B cell (primary cell): ENCODE data around the gene NOSTRIN. TPM values are rescaled to one million over a fixed set of nuclear protein-coding genes. Genes with fewer than 3 reads are reported as not detected.
"Not testable (repeated sequence)": the region's sequence is repeated elsewhere in the genome, so short reads cannot be mapped to it uniquely, and the experiment has no call there.

ENCODE experiments used
- ATAC-seq: fragments of 200-7000 bp; cut with Tn5 transposase; one replicate; pipeline ENCODE4 v1.10.0; 2021; ENCODE audit warnings: low read depth, mild to moderate bottlenecking, moderate number of reproducible peaks, moderate library complexity
- CTCF ChIA-PET: fragments of 350-600 bp; sonication (Branson Sonifier 250); formaldehyde crosslinking; loops from one replicate; lab custom pipeline; 2021; ENCODE audit warnings: antibody characterized with exemption, inconsistent platforms; lab: Charles Lee
- POLR2A ChIA-PET: fragments of 350-600 bp; sonication (Branson Sonifier 250); formaldehyde crosslinking; loops from one replicate; lab custom pipeline; 2021; ENCODE audit warnings: antibody characterized with exemption; lab: Charles Lee
- DNase-seq: peaks from one replicate; pipeline ENCODE4 v3.0.0; 2013
- H2AFZ ChIP-seq: 2 replicates; pipeline ENCODE4 v1.6.1; 2012; ENCODE audit warnings: mild to moderate bottlenecking, low read depth, low read length; ENCODE audit not compliant: insufficient read depth, poor library complexity, severe bottlenecking
- H3K27ac ChIP-seq, 2 donors: 1 replicate in 1 of 2; 2 replicates in 1 of 2; pipeline ENCODE4 v1.5.1; 2012 to 2013; ENCODE audit warnings: low read length in 2 of 2, mild to moderate bottlenecking in 2 of 2, moderate library complexity in 1 of 2
- H3K27me3 ChIP-seq, 4 experiments: fragments of 200-600 bp in 1 of 4; sonication (generic) in 1 of 4; replicated peaks in 1 of 4; 1 replicate in 2 of 4; 2 replicates in 2 of 4; pipeline versions ENCODE4 v1.6.1 to v1.7.0; 2013 to 2016; ENCODE audit warnings: low read length in 3 of 4, mild to moderate bottlenecking in 2 of 4, mixed read lengths in 1 of 4, moderate library complexity in 1 of 4; ENCODE audit not compliant: insufficient read depth in 4 of 4, control insufficient read depth in 3 of 4; ENCODE audit errors: control extremely low read depth in 1 of 4
- H3K36me3 ChIP-seq, 2 experiments: replicated peaks in 1 of 2; 1 replicate in 1 of 2; 2 replicates in 1 of 2; pipeline versions ENCODE4 v1.6.1 to v1.7.1; 2013; ENCODE audit warnings: low read length in 1 of 2; ENCODE audit not compliant: insufficient read depth in 2 of 2, control insufficient read depth in 1 of 2; ENCODE audit errors: control extremely low read depth in 1 of 2, extremely low read depth in 1 of 2
- H3K4me1 ChIP-seq, 2 donors: fragments of 200-600 bp in 1 of 2; sonication (generic) in 1 of 2; 1 replicate in 1 of 2; 2 replicates in 1 of 2; pipeline versions ENCODE4 v1.5.1 to v1.6.1; 2013 to 2017; ENCODE audit warnings: low read length in 2 of 2; ENCODE audit not compliant: control insufficient read depth in 2 of 2, insufficient read depth in 2 of 2
- H3K4me2 ChIP-seq: replicated peaks from 2 replicates; pipeline ENCODE3; 2012; ENCODE audit warnings: mild to moderate bottlenecking, low read depth, low read length; ENCODE audit not compliant: poor library complexity, severe bottlenecking
- H3K4me3 ChIP-seq, 5 experiments: fragments of 200-600 bp in 1 of 5; sonication (generic) in 1 of 5; 1 replicate in 3 of 5; 2 replicates in 2 of 5; pipeline versions ENCODE4 v1.5.1 to v1.7.0; 2011 to 2016; ENCODE audit warnings: low read length in 4 of 5, mild to moderate bottlenecking in 4 of 5, low read depth in 2 of 5, control low read depth in 1 of 5, moderate library complexity in 1 of 5; ENCODE audit not compliant: insufficient read depth in 1 of 5; ENCODE audit errors: control extremely low read depth in 1 of 5, extremely low read depth in 1 of 5
- H3K79me2 ChIP-seq: fragments of 200-600 bp; sonication (generic); one replicate; pipeline ENCODE4 v1.6.0; 2016; ENCODE audit warnings: low read length; ENCODE audit not compliant: control insufficient read depth, insufficient read depth
- H3K9ac ChIP-seq: fragments of 200-600 bp; sonication (generic); 2 replicates; pipeline ENCODE4 v1.6.1; 2017; ENCODE audit warnings: mild to moderate bottlenecking, low read length, moderate library complexity
- H3K9me3 ChIP-seq, 3 donors: one replicate each; pipeline versions ENCODE4 v1.6.1 to v1.7.1; 2013; ENCODE audit warnings: low read length in 2 of 3; ENCODE audit not compliant: control insufficient read depth in 2 of 3, insufficient read depth in 1 of 3; ENCODE audit errors: control extremely low read depth in 1 of 3
- H4K20me1 ChIP-seq: 2 replicates; pipeline ENCODE4 v1.6.0; 2012; ENCODE audit warnings: mild to moderate bottlenecking, low read length; ENCODE audit not compliant: insufficient read depth, control insufficient read depth, poor library complexity, severe bottlenecking
- H3K27ac Mint-ChIP-seq: one replicate; pipeline ENCODE4 v1.8.0; 2021; ENCODE audit warnings: mixed read lengths
- H3K27me3 Mint-ChIP-seq: one replicate; pipeline ENCODE4 v1.8.0; 2021; ENCODE audit warnings: mixed read lengths
- H3K4me1 Mint-ChIP-seq: one replicate; pipeline ENCODE4 v1.8.0; 2021; ENCODE audit warnings: mixed read lengths
- H3K4me3 Mint-ChIP-seq: one replicate; pipeline ENCODE4 v1.8.0; 2021; ENCODE audit warnings: mixed read lengths
- H3K9me3 Mint-ChIP-seq: one replicate; pipeline ENCODE4 v1.8.0; 2022; ENCODE audit warnings: mixed read lengths; ENCODE audit not compliant: insufficient read depth
- CTCF ChIP-seq: fragments of 200-600 bp; IDR thresholded peaks from one replicate; pipeline ENCODE4 v1.8.0; 2022; ENCODE audit warnings: antibody characterized with exemption, mild to moderate bottlenecking
- EZH2 ChIP-seq: IDR thresholded peaks from 2 replicates; pipeline ENCODE4 v1.6.1; 2012; ENCODE audit warnings: borderline replicate concordance, low read depth, mild to moderate bottlenecking, moderate library complexity, low read length; ENCODE audit not compliant: insufficient read depth, poor library complexity, severe bottlenecking
- WGBS: methylation state at CpG from one replicate; pipeline ENCODE4 v1.1.5; 2013; ENCODE audit warnings: missing lambda C conversion rate; ENCODE audit not compliant: insufficient coverage; 5-methylcytosine and 5-hydroxymethylcytosine counted together
- intact Hi-C: fragments of 100-400 bp; cut with micrococcal nuclease; formaldehyde crosslinking; loops from one replicate; pipeline ENCODE4 v1.10.0; 2022
- polyA plus RNA-seq: library from polyadenylated mRNA; depleted of rRNA; stranded (reverse); fragments of >200 nt; gene quantifications from 2 replicates; pipeline ENCODE4 v1.2.3, GENCODE V29; 2012
- total RNA-seq, 2 donors: library from RNA; stranded (reverse); fragments of 120-200 nt in 1 of 2; gene quantifications; 1 replicate in 1 of 2; 2 replicates in 1 of 2; pipeline versions ENCODE4 v1.2.3 to v1.2.4, GENCODE V29; 2013 to 2022

NOSTRIN gene
- total and polyA plus RNA-seq, 2 donors (not counting 1 experiment from before 2014, with no cell fraction given): not detected

- H3K4me1 Mint-ChIP-seq: peaks cover 3% of the 10 kb centered on the region
- no peak for TF ChIP-seq EZH2
- no peak for TF ChIP-seq CTCF
- no peaks in the 10 kb centered on the region for H3K9me3 Mint-ChIP-seq
- ATAC-seq (no peak), DNase-seq (no peak)
- H3K4me2 ChIP-seq: no peak overlapping the region
- H3K4me3 ChIP-seq: no peak overlapping the region
- no peak overlapping the region for H2AFZ ChIP-seq
- H3K9ac ChIP-seq: no peak overlapping the region
- no peaks in the 10 kb centered on the region for H3K4me1 ChIP-seq
- H3K79me2 ChIP-seq: no peaks in the 10 kb centered on the region
- H3K27me3 Mint-ChIP-seq: no peaks in the 10 kb centered on the region
- no peaks in the 10 kb centered on the region for H3K9me3 ChIP-seq
- H3K27ac Mint-ChIP-seq: no peak overlapping the region
- ChIA-PET POLR2A (no interaction called here), CTCF (no interaction called here)
- intact Hi-C loops: no loop called here
- H3K4me3 Mint-ChIP-seq: no peak overlapping the region
- no peaks in the 10 kb centered on the region for H3K36me3 ChIP-seq
- no peaks in the 10 kb centered on the region for H4K20me1 ChIP-seq
- H3K27me3 ChIP-seq: no peaks in the 10 kb centered on the region
- 97% methylated on average over 3 of the region's 6 CpGs for WGBS
- H3K27ac ChIP-seq: no peak overlapping the region
These were observed 72.1 kb downstream of the NOSTRIN start for GRCh38 chr2:168874368-168875054.

- H3K4me1 Mint-ChIP-seq, H3K4me3 ChIP-seq, DNase-seq, H3K4me3 Mint-ChIP-seq, H3K4me2 ChIP-seq, CTCF ChIA-PET, H3K79me2 ChIP-seq, H3K9me3 ChIP-seq, H3K36me3 ChIP-seq, intact Hi-C loops, H3K27ac ChIP-seq, H3K27me3 ChIP-seq, ATAC-seq, POLR2A ChIA-PET, H3K4me1 ChIP-seq, H3K27me3 Mint-ChIP-seq, H2AFZ ChIP-seq, H3K27ac Mint-ChIP-seq, H4K20me1 ChIP-seq, H3K9ac ChIP-seq, H3K9me3 Mint-ChIP-seq: not testable (repeated sequence)
- 96% methylated on average over 11 of the region's 12 CpGs for WGBS
These were observed 79.7 kb downstream of the NOSTRIN start for GRCh38 chr2:168882163-168882562.
